Measurements from ENCODE around the gene CLCC1. TPM values are rescaled to one million over a fixed set of nuclear protein-coding genes. Genes with fewer than 3 reads are reported as not detected.

CLCC1 gene
- total RNA-seq, 1 donor from 2014 or later = 35.2 TPM

DNA sequence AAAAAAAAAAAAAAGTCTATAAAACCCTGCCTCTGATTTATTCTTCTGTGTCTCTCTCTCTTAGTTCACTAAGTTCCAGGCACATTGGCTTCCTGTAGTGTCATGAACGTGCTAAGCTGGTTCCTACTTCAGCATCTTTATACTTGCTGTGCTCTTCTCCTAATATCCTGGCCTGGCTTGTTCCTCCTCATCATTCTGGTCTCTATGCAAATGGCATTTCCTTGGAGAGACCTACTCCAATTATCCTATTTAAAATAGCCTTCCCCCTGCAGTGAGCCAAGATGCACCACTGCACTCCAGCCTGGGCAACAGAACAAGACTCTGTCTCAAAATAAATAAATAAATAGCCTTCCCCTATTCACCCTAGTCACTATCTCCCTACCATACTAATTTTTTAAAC, 9.7 kb upstream of the CLCC1 start:
- H3K36me3 Mint-ChIP-seq (ENCODE audit: insufficient read depth) = peaks cover 7% of the 10 kb centered on the region
- H3K27me3 Mint-ChIP-seq = no peaks in the 10 kb centered on the region
- H3K9me3 Mint-ChIP-seq (ENCODE audit: low read depth) = no peaks in the 10 kb centered on the region
- no peak overlapping the region for H3K27ac Mint-ChIP-seq
- TF ChIP-seq, protein P1, sequence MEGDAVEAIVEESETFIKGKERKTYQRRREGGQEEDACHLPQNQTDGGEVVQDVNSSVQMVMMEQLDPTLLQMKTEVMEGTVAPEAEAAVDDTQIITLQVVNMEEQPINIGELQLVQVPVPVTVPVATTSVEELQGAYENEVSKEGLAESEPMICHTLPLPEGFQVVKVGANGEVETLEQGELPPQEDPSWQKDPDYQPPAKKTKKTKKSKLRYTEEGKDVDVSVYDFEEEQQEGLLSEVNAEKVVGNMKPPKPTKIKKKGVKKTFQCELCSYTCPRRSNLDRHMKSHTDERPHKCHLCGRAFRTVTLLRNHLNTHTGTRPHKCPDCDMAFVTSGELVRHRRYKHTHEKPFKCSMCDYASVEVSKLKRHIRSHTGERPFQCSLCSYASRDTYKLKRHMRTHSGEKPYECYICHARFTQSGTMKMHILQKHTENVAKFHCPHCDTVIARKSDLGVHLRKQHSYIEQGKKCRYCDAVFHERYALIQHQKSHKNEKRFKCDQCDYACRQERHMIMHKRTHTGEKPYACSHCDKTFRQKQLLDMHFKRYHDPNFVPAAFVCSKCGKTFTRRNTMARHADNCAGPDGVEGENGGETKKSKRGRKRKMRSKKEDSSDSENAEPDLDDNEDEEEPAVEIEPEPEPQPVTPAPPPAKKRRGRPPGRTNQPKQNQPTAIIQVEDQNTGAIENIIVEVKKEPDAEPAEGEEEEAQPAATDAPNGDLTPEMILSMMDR (IDR thresholded peaks at IDR 0.05; ENCODE audit: unreplicated experiment) = no peak
- no peak overlapping the region for H3K4me3 Mint-ChIP-seq (ENCODE audit: low read depth)
- no peak for DNase-seq (ENCODE audit: low spot score, unreplicated experiment)
- no peaks in the 10 kb centered on the region for H3K4me1 Mint-ChIP-seq (ENCODE audit: low read depth)

GRCh38 chr1:108969346-108969745, 6.1 kb upstream of the CLCC1 start:
- Mint-ChIP-seq H3K36me3 (ENCODE audit: insufficient read depth) (peaks cover 7% of the 10 kb centered on the region), H3K9me3 (ENCODE audit: low read depth) (no peaks in the 10 kb centered on the region), H3K4me3 (ENCODE audit: low read depth) (no peak overlapping the region), H3K27me3 (no peaks in the 10 kb centered on the region), H3K4me1 (ENCODE audit: low read depth) (no peaks in the 10 kb centered on the region), H3K27ac (no peak overlapping the region)
- TF ChIP-seq, protein P1 (IDR thresholded peaks at IDR 0.05; ENCODE audit: unreplicated experiment) = no peak
- DNase-seq (ENCODE audit: low spot score, unreplicated experiment) = no peak

DNA sequence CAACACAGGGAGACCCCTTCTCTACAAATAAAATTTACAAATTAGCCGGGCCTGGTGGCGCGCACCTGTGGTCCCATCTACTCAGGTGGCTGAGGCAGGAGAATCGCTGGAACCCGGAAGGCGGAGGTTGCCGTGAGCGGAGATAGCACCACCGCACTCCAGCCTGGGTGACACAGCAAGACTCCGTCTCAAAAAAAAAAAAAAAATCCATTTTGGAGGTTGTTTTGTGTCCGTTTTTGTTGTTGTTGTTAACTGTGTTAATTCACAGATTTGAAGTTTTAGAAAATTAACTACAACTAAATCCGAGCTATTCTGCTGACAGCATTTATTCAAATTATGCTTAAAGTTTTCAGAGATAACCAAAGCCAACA, 618 bp downstream of the CLCC1 start:
- TF ChIP-seq, protein P1 (IDR thresholded peaks at IDR 0.05; ENCODE audit: unreplicated experiment) = no peak
- peak overlapping the region; percentile 91 for H3K27ac Mint-ChIP-seq

GRCh38 chr1:108961752-108962486, 1.4 kb downstream of the CLCC1 start:
- Mint-ChIP-seq H3K27ac (peak overlapping the region; percentile 91), H3K4me1 (ENCODE audit: low read depth) (peaks cover 6% of the 10 kb centered on the region), H3K27me3 (no peaks in the 10 kb centered on the region), H3K4me3 (ENCODE audit: low read depth) (peak overlapping the region; percentile 85), H3K36me3 (ENCODE audit: insufficient read depth) (peaks cover 4% of the 10 kb centered on the region), H3K9me3 (ENCODE audit: low read depth) (no peaks in the 10 kb centered on the region)
- TF ChIP-seq, protein P1 (IDR thresholded peaks at IDR 0.05; ENCODE audit: unreplicated experiment) = no peak
- DNase-seq (ENCODE audit: low spot score, unreplicated experiment) = no peak

More for the DNA sequence above, 618 bp downstream of the CLCC1 start:
- Mint-ChIP-seq H3K4me1 (ENCODE audit: low read depth) (peaks cover 6% of the 10 kb centered on the region), H3K9me3 (ENCODE audit: low read depth) (no peaks in the 10 kb centered on the region), H3K36me3 (ENCODE audit: insufficient read depth) (peaks cover 3% of the 10 kb centered on the region), H3K27me3 (no peaks in the 10 kb centered on the region), H3K4me3 (ENCODE audit: low read depth) (peak overlapping the region; percentile 85)
- no peak for DNase-seq (ENCODE audit: low spot score, unreplicated experiment)

GRCh38 chr1:108961198-108961597, 2.1 kb downstream of the CLCC1 start:
- Mint-ChIP-seq H3K27me3 (no peaks in the 10 kb centered on the region), H3K4me1 (ENCODE audit: low read depth) (peaks cover 6% of the 10 kb centered on the region), H3K9me3 (ENCODE audit: low read depth) (no peaks in the 10 kb centered on the region), H3K36me3 (ENCODE audit: insufficient read depth) (peaks cover 6% of the 10 kb centered on the region), H3K27ac (no peak overlapping the region), H3K4me3 (ENCODE audit: low read depth) (no peak overlapping the region)
- no peak for DNase-seq (ENCODE audit: low spot score, unreplicated experiment)
- TF ChIP-seq, protein P1 (IDR thresholded peaks at IDR 0.05; ENCODE audit: unreplicated experiment) = no peak

Measured in progenitor cell of endocrine pancreas (in vitro differentiated cells).